ENCODE results near the gene NSMCE1. TPM values are rescaled to one million over a fixed set of nuclear protein-coding genes. Genes with fewer than 3 reads are reported as not detected.

Gene NSMCE1
- total RNA-seq, 1 experiment from 2014 or later: 19.3 TPM

DNA sequence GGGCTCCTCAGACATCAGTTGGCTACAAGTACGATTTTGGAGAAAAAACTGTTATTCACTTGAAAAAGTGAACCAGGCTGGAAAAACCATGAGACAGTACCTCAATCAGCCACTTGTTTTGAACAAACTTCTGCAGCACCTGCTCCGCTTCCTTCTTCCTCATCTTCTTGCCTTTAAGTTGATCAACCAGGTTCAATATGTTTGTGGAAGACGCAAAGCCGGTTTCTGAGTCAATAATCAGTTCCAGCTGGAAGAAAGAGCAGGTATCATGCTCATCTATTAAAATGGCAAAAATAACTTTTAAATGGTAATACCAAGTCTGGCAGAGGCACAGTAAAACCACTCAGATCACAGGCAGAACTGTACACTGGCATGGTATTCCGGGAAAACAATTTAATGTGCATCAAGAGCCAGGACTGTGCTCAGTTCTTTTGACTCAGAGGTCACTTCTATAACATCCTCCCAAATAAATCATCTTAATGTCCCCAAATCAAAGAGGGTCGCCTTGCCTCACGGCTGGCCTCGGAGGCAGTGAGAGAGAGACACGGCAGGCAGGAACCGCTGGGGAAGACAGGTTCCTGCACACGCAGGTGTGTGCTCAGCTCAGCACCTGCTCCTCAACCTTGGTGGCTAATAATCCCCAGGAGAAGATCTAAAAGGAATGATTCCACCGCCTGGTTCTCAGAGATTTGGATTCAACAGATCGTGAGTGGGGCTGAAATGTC, 35.5 kb downstream of the NSMCE1 start:
- H3K27ac Mint-ChIP-seq: no peak overlapping the region
- H3K27me3 Mint-ChIP-seq (ENCODE audit: low read depth): no peaks in the 10 kb centered on the region; the same call in 1 of the 2 replicates
- Histone ChIP-seq H3K27ac (ENCODE audit: insufficient read length, low read depth, low read length) (no peak overlapping the region), H2BK20ac (ENCODE audit: low read depth, low read length, poor library complexity, severe bottlenecking) (no peak overlapping the region), H2BK120ac (ENCODE audit: low read depth, low read length, poor library complexity, severe bottlenecking) (no peak overlapping the region), H3K79me2 (ENCODE audit: insufficient read depth, low read length) (no peaks in the 10 kb centered on the region), H4K91ac (ENCODE audit: insufficient read length, low read depth, low read length) (no peak overlapping the region), H2BK15ac (ENCODE audit: low read depth, low read length) (no peak overlapping the region), H4K20me1 (ENCODE audit: control insufficient read depth, insufficient read depth, insufficient read length) (no peaks in the 10 kb centered on the region), H3K56ac (ENCODE audit: insufficient read length, low read depth, low read length) (no peak overlapping the region), H3K14ac (ENCODE audit: insufficient read depth, low read length) (no peak overlapping the region), H2BK5ac (ENCODE audit: insufficient read length, low read length) (no peak overlapping the region), H2BK12ac (ENCODE audit: insufficient read length, low read depth, low read length) (no peak overlapping the region), H3K27me3 (ENCODE audit: insufficient read depth, low read length) (no peaks in the 10 kb centered on the region), H4K5ac (ENCODE audit: insufficient read length, low read depth, low read length) (no peak overlapping the region), H2AFZ (ENCODE audit: low read length) (no peak overlapping the region), H3K23ac (ENCODE audit: insufficient read length, low read depth, low read length) (no peak overlapping the region), H3K23me2 (ENCODE audit: insufficient read length, low read depth, low read length, poor library complexity, severe bottlenecking) (no peaks in the 10 kb centered on the region), H3K4ac (ENCODE audit: low read depth, low read length) (no peak overlapping the region), H4K8ac (replicated peaks; ENCODE audit: insufficient read length, low read depth, low read length) (no peak overlapping the region), H3K79me1 (ENCODE audit: insufficient read depth, low read depth, low read length, poor library complexity, severe bottlenecking) (no peaks in the 10 kb centered on the region), H3K9ac (ENCODE audit: extremely low read depth, insufficient read length, low read length) (no peak overlapping the region), H3T11ph (ENCODE audit: low read length) (no peak overlapping the region), H3K18ac (ENCODE audit: insufficient read length, low read depth, low read length) (no peak overlapping the region), H3K9me3 (ENCODE audit: control insufficient read depth, low read depth, low read length) (no peaks in the 10 kb centered on the region), H3K4me1 (ENCODE audit: insufficient read depth, low read length) (no peaks in the 10 kb centered on the region), H3K4me2 (ENCODE audit: insufficient read depth, insufficient read length, low read length) (no peak overlapping the region), H2AK5ac (ENCODE audit: insufficient read length, low read length) (no peak overlapping the region)
- peaks cover 9 to 20% of the 10 kb centered on the region in 2 experiments for H3K4me1 Mint-ChIP-seq
- TF ChIP-seq, protein P1, sequence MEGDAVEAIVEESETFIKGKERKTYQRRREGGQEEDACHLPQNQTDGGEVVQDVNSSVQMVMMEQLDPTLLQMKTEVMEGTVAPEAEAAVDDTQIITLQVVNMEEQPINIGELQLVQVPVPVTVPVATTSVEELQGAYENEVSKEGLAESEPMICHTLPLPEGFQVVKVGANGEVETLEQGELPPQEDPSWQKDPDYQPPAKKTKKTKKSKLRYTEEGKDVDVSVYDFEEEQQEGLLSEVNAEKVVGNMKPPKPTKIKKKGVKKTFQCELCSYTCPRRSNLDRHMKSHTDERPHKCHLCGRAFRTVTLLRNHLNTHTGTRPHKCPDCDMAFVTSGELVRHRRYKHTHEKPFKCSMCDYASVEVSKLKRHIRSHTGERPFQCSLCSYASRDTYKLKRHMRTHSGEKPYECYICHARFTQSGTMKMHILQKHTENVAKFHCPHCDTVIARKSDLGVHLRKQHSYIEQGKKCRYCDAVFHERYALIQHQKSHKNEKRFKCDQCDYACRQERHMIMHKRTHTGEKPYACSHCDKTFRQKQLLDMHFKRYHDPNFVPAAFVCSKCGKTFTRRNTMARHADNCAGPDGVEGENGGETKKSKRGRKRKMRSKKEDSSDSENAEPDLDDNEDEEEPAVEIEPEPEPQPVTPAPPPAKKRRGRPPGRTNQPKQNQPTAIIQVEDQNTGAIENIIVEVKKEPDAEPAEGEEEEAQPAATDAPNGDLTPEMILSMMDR (conservative IDR thresholded peaks at IDR 0.05): no peak
- H3K4me3 Mint-ChIP-seq: no peak overlapping the region
- WGBS (ENCODE audit: extremely low coverage, insufficient read length, low lambda C conversion rate): no CpG with 5 or more reads among the region's 13 CpGs
- H3K36me3 Mint-ChIP-seq (ENCODE audit: insufficient read depth in 1 of 3, low read depth in 3 of 3): 0 out of 7 replicates have a peak, but pooled peaks cover 0 to 2% (median 0%) of the 10 kb centered on the region in 3 experiments
- H3K9me3 Mint-ChIP-seq: no peaks in the 10 kb centered on the region
- no peak for DNase-seq

Measured in H9 (cell line).